K562 (cell line): ENCODE measurements around the gene EXOC3. TPM values are rescaled to one million over a fixed set of nuclear protein-coding genes. Genes with fewer than 3 reads are reported as not detected.

Experiments
- ATF4 ChIP-seq: fragments of 450-650 bp; formaldehyde crosslinking; IDR thresholded peaks from 2 replicates; pipeline ENCODE4 v1.4.0; 2022; ENCODE audit warnings: mild to moderate bottlenecking, moderate library complexity
- CEBPB ChIP-seq: fragments of 450-650 bp; IDR thresholded peaks from 2 replicates; pipeline ENCODE4 v1.6.1; 2016; ENCODE audit warnings: missing genetic modification characterization, missing compliant biosample characterization
- EWSR1 ChIP-seq: fragments of 450-650 bp; IDR thresholded peaks from 2 replicates; pipeline ENCODE4 v1.6.1; 2018; ENCODE audit warnings: borderline replicate concordance, mild to moderate bottlenecking, low read depth, moderate library complexity; ENCODE audit not compliant: partially characterized antibody
- FIP1L1 ChIP-seq: fragments of 200-400 bp; formaldehyde crosslinking; IDR thresholded peaks from 2 replicates; pipeline ENCODE4 v1.6.1; 2018; ENCODE audit warnings: mild to moderate bottlenecking, low read depth, low read length; ENCODE audit not compliant: poor library complexity, severe bottlenecking
- GMEB1 ChIP-seq: fragments of 250-450 bp; sonication (Bioruptor Pico); IDR thresholded peaks from 2 replicates; pipeline ENCODE4 v1.4.0; 2020; ENCODE audit warnings: mild to moderate bottlenecking
- HES1 ChIP-seq: fragments of 450-650 bp; IDR thresholded peaks from 2 replicates; pipeline ENCODE4 v1.6.1; 2016; ENCODE audit warnings: low read depth, mild to moderate bottlenecking, moderate library complexity
- JUN ChIP-seq, 2 experiments: sonication (generic) in 1 of 2; formaldehyde crosslinking in 1 of 2; IDR thresholded peaks; 2 replicates each; pipeline versions ENCODE4 v1.6.1 to v1.8.0; 2012 to 2022; ENCODE audit warnings: borderline replicate concordance in 2 of 2, mild to moderate bottlenecking in 2 of 2, improper control_type of control experiment in 1 of 2, low read depth in 1 of 2, low read length in 1 of 2, missing genetic modification reagents in 1 of 2
- KDM1A ChIP-seq, 2 experiments: fragments of 450-650 bp; IDR thresholded peaks; 2 replicates each; pipeline ENCODE4 v1.6.1; 2016; ENCODE audit warnings: mild to moderate bottlenecking in 2 of 2
- KDM4B ChIP-seq, 2 experiments: fragments of 450-650 bp in 1 of 2; sonication (generic) in 1 of 2; IDR thresholded peaks; 2 replicates each; pipeline ENCODE4 v1.6.1; 2016 to 2017; ENCODE audit warnings: borderline replicate concordance in 2 of 2, antibody characterized with exemption in 1 of 2, low read depth in 1 of 2, mild to moderate bottlenecking in 1 of 2
- KLF16 ChIP-seq: IDR thresholded peaks from 2 replicates; pipeline ENCODE4 v1.6.1; 2016; ENCODE audit warnings: antibody characterized with exemption
- PHF8 ChIP-seq: fragments of 200-600 bp; sonication (generic); IDR thresholded peaks from 2 replicates; pipeline ENCODE4 v1.6.1; 2012; ENCODE audit warnings: mixed run types, mild to moderate bottlenecking, inconsistent platforms, low read length, moderate library complexity, borderline replicate concordance
- SAFB ChIP-seq: fragments of 200-400 bp; formaldehyde crosslinking; IDR thresholded peaks from 2 replicates; pipeline ENCODE4 v1.6.1; 2017; ENCODE audit warnings: low read depth, low read length, borderline replicate concordance
- ZBTB17 ChIP-seq: fragments of 450-650 bp; formaldehyde crosslinking; IDR thresholded peaks from 2 replicates; pipeline ENCODE4 v1.4.0; 2020; ENCODE audit warnings: mild to moderate bottlenecking
- ZNF444 ChIP-seq: fragments of 250-450 bp; sonication (Bioruptor Pico); IDR thresholded peaks from 2 replicates; pipeline ENCODE4 v1.4.0; 2020; ENCODE audit warnings: mild to moderate bottlenecking, moderate library complexity
- ZNF445 ChIP-seq: fragments of 250-450 bp; sonication (Bioruptor Pico); IDR thresholded peaks from 2 replicates; pipeline ENCODE4 v1.4.0; 2020; ENCODE audit warnings: low read depth, mild to moderate bottlenecking, moderate library complexity
- ZNF589 ChIP-seq: fragments of 200-800 bp; sonication (Bioruptor generic); IDR thresholded peaks from 2 replicates; pipeline ENCODE4 v1.6.1; 2016; ENCODE audit warnings: low read depth, missing genetic modification characterization, missing compliant biosample characterization
- ZNF609 ChIP-seq: sonication (generic); formaldehyde crosslinking; IDR thresholded peaks from 2 replicates; pipeline ENCODE4 v1.8.1; 2023; ENCODE audit warnings: missing genetic modification reagents, mild to moderate bottlenecking, borderline replicate concordance
- polyA plus RNA-seq, 8 experiments: library from polyadenylated mRNA; depleted of rRNA in 4 of 8; stranded (reverse) in 5 of 8; unstranded in 3 of 8; fragments of >200 nt; fragmentation: Nextera tagmentation in 2 of 8; fragmentation: Illumina TruSeq in 1 of 8; extraction: Ambion mirVana in 2 of 8; extraction: Trizol in 1 of 8; gene quantifications; 2 replicates each; pipeline versions ENCODE4 v1.2.1 to v1.2.3, GENCODE V29; 2011 to 2014; ENCODE audit warnings: inconsistent platforms in 1 of 8, missing spikeins in 1 of 8
- total RNA-seq, 7 experiments: library from RNA; depleted of rRNA in 6 of 7; stranded (reverse); fragments of >200 nt in 6 of 7; fragmentation: Illumina TruSeq in 2 of 7; extraction: Trizol in 2 of 7; gene quantifications; 2 replicates each; pipeline versions ENCODE4 v1.2.1 to v1.2.3, GENCODE V29; 2011 to 2021; ENCODE audit warnings: low replicate concordance in 1 of 7

EXOC3 gene
- total and polyA plus RNA-seq, 9 of the 15 experiments (the other 6 are each of a cell fraction or from before 2014, with no cell fraction given): 1.4 to 41.9 (median 22.4) TPM

- TF ChIP-seq GMEB1 (CRISPR knock-in tag) (no peak), ZNF589 (CRISPR knock-in tag) (no peak), ZNF445 (CRISPR knock-in tag) (no peak), CEBPB (tag) (no peak), ZNF444 (CRISPR knock-in tag) (no peak), ZBTB17 (no peak), HES1 (no peak), SAFB (no peak), KDM1A (IDR thresholded peaks at IDR 0.05) (no peak), FIP1L1 (no peak), ATF4 (CRISPR knock-in tag) (no peak), ZNF609 (no peak), JUN (IDR thresholded peaks at IDR 0.05; ENCODE audit: borderline replicate concordance, low read depth, low read length) (no peak), JUN (CRISPR knock-in tag; IDR thresholded peaks at IDR 0.05; ENCODE audit: borderline replicate concordance) (peak; percentile 83; the same call in 1 of the 2 replicates), KDM4B (IDR thresholded peaks at IDR 0.05; ENCODE audit: borderline replicate concordance in 2 of 2, low read depth in 1 of 2) (peak in 1 of 2 experiments; percentile 91; a peak in 2 of 4 replicates), PHF8 (peak; percentile 99), EWSR1 (no peak), KLF16 (no peak)
These were observed at the start of gene EXOC3 (continued) for GRCh38 chr5:442335-443238.
